HuH-7 (cell line): Measurements from ENCODE around the gene NAB2.
"Not testable (repeated sequence)": the region's sequence is repeated elsewhere in the genome, so short reads cannot be mapped to it uniquely, and the experiment has no call there.

Experiments
- DNase-seq: peaks from one replicate; pipeline ENCODE4 v3.0.0; 2011; ENCODE audit warnings: low spot score

NAB2 gene

DNA sequence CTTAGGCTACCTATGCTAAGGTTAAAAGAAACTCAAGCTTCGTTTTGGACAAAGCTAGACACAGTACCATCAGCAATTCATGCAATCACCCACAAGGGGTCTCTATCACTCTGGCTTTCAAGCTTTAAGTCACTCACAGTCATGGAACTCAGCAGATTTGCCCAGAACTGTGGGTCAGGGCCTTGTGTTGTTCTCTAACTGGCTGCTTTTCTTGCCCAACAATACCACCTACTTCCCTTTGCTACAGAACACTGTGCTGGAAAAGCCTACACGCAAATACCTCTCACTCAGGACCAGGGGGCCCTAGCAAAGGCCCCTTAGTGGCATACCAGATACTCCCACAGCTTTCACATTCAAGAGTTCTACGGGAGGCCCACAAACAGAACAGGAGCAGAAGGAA lies 19.4 kb upstream of the NAB2 start:
- DNase-seq: peak; percentile 52

DNA sequence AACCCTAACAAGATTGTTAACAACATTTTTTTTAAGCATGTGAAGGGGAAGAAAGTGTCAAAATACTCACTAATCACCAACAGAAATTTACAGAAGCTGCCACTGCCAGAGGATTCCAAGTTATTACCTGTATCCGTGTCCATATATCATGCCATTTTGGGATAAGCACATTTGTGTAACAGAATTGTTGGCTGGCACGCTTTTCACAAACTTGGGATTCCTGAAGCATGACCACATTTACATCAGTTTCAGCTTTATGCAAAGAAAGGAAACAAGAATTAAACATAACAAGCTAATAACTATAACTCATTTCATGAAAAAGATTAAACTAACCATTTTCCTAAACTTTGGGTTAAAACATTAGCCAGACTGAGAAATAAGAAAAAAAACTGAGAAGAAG lies 16.3 kb upstream of the NAB2 start:
- DNase-seq: no peak

DNA sequence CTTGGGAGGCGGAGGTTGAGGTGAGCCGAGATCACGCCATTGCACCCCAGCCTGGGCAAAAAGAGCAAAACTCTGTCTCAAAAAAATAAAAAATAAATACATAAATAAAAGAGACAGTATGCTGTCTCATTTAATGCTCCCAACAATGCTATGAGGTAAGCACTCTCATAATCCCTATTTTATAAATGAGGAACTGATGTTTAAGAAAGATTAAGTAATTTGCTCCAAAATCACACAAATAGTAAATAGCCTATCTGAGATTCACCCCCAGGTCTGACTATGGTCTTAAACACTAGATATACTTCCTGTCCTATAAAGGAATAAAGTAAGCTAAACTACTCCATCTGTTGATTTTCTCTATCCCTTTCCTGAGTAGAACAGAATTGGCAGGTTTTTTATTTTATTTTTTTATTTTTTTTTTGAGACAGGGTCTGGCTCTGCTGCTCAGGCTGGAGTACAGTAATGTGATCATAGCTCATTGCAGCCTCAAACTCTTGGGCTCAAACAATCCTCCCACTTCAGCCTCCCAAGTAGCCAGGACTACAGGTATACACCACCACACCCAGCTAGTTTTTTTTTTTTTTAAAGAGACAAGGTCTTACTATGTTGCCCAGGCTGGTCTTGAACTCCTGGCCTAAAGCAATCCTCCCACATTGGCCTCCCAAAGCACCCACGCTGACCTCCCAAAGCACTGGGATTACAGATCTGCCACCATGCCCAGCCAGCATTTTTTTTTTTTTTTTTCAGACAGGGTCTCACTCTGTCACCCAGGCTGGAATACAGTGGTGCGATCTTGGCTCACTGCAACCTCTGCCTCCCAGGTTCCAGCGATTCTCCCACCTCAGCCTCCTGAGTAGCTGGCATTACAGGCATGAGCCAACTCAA lies 15.1 kb upstream of the NAB2 start:
- DNase-seq: not testable (repeated sequence)

DNA sequence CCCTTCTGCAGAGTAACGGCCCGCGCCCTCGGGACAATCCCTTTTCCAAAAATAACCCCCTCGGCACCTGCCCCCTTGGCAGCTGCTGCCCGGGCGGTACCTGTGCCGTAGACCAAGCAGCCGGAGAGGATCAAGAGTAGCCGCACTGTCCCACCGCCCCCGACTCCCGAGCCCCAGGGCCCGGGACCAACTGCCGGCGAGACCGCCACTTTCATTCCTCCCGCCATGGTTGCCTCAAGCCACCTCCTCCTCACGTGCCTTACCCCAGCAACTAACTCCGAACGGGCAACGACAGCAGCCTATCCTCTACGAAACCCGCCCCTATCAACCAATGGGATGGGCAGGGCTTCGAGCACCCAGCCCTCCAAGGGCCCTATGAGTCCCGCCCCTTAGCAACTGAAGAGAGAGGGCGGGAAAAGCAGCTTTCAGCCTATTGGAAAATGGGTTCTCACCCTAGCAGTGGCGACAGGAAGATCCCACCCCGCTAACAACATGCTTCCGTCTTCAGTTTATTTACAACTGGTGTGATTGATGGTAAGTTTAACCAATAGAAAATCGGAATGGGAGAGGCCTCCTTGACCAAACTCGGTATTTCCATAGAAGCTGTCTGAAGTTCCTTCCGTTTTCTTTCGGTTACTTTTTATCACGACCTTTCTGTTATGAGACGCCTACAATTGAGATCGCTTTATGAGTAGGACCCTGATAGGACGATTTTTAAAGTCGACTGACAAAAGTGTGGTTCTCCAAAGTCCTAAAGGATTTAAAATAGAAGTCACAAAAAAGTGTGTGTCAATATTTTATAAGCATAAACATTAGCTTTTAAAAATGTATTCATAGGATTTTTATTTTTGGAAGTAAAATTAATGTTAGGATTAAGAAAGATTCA lies 10.2 kb upstream of the NAB2 start, which contains the start of gene NEMP1:
NEMP1 (minus strand) TSS at position 273 of the 886 bp plus-strand sequence; CDS start at position 227, 46 bp downstream.
- peak; percentile 96 for DNase-seq

DNA sequence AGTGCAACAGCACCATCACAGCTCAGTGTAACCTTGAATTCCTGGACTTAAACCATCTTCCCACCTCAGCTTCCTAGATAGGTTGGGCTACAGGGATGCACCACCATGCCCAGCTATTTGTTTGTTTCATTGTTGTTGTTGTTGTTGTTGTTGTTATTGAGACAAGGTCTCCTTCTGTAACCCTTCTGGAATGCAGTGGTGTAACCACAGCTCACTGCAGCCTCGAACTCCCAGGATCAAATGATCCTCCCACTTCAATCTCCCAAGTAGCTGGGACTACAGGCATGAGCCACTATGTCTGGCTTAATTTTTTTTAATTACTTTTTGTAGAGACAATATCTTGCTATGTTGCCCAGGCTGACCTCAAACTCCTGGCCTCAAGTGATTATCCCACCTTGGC lies 9.1 kb upstream of the NAB2 start:
- DNase-seq: no peak

DNA sequence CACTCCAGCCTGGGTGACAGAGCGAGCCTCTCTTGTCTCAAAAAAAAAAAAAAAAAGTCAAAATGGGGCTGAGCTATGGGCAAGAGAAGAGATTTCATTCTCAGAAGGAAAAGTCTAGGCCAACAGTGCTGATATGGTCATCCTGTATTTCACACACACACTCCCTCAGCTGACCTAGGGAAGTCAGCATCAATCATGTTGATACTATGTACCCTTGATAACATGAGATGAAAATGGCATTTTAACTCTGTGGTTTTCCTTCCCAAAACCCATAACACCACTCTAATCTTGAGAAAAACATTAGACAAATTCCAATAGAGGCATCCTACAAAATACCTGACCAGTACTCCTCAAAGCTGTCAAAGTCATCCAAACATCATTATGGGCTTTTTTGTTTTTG lies 8.1 kb upstream of the NAB2 start:
- no peak for DNase-seq

DNA sequence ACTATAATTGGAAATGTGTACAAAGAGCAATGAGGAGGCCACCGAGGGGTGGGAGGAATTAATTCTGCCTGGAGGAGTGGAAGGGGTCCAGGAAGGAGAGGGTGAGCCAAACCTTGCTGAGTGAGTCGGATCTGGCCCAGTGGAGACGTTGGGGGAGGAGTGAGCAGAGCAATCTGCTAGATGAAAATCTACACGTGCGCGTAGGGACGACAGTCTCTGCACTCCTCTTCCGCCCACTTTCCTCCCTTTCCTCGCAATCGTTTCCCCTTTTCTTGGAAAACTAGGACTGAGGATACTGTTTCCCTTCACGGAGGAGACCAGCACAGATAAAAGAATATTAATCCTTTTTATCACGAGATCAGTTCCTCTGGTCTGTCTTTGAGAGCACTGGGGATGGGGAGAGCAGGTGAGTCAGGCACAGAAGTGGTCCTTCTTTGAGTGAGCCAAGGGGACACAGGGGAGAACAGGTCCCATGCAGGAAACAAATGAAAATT lies 2.9 kb upstream of the NAB2 start:
- no peak for DNase-seq

DNA sequence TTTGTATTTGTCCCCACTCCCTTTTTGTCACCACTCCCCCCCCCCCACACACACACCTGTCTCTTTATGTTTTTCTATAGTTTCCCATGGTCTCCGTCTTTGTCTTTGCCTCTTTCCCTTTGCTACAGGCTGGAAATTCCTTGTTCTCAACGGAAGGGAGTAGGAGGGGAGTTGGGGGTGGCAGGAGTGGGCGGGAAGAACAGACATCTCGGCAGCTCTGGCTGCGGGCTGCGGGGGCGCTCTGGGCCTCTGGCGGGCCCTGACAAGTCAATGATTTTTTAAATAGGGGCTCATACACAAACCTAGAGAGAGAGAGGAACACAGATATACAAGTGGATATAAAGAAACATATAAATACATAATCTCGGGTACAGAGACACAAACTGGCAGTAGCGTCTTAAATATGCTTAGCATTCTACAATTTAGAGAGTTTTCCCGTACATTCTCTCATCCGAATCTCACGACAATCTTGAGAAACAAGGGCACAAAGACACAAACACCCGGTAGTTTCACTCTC lies 2.4 kb upstream of the NAB2 start:
- DNase-seq: peak; percentile 74

- DNase-seq: no peak
Measured at GRCh38 chr12:57087010-57087690, 1.8 kb upstream of the NAB2 start.

GRCh38 chr12:57087691-57088353 lies 1.1 kb upstream of the NAB2 start:
- DNase-seq: peak; percentile 72

GRCh38 chr12:57089271-57090245 lies 644 bp downstream of the NAB2 start:
- no peak for DNase-seq

GRCh38 chr12:57090490-57090889 lies 1.6 kb downstream of the NAB2 start:
- DNase-seq: no peak

- no peak for DNase-seq
Measured at GRCh38 chr12:57090924-57091637, 2.2 kb downstream of the NAB2 start.

- no peak for DNase-seq
Measured at GRCh38 chr12:57091638-57092528, 3.0 kb downstream of the NAB2 start.

DNA sequence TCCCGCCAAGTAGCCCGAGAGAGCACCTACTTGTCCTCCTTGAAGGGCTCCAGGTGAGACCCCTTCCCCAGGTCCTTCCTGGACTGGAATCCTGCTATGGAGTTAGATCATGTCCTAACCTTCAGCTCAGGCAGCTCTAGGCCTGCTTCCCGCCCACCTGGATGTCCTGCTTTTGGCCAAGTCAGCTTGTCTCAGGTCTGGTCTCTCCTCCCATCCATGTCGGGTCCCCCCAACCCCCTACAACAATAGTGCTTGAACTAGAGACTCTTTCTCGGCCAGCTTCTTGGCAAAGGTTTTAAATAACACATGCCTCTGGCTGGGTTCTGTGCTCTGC lies 3.6 kb downstream of the NAB2 start:
- no peak for DNase-seq

DNA sequence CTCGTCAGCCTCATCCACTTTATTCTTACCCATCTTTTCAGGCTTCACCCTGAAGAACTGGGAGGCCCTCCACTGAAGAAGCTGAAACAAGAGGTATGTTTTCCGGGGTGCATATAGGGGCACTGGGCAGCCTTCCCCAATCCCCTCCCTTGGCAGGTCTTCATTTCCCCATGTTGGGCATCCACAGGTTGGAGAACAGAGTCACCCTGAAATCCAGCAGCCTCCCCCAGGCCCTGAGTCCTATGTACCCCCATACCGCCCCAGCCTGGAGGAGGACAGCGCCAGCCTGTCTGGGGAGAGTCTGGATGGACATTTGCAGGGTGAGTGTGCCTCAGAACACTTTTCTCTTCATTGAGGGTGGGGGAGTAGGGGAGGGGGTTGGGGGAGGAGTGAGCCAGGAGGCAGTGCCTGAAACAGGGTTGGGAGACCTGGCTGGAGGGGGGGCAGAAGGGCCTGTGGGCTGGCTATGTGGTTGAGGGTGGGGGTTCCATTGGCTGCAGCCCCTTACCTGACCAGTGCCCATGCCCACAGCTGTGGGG lies 4.0 kb downstream of the NAB2 start:
- no peak for DNase-seq

DNA sequence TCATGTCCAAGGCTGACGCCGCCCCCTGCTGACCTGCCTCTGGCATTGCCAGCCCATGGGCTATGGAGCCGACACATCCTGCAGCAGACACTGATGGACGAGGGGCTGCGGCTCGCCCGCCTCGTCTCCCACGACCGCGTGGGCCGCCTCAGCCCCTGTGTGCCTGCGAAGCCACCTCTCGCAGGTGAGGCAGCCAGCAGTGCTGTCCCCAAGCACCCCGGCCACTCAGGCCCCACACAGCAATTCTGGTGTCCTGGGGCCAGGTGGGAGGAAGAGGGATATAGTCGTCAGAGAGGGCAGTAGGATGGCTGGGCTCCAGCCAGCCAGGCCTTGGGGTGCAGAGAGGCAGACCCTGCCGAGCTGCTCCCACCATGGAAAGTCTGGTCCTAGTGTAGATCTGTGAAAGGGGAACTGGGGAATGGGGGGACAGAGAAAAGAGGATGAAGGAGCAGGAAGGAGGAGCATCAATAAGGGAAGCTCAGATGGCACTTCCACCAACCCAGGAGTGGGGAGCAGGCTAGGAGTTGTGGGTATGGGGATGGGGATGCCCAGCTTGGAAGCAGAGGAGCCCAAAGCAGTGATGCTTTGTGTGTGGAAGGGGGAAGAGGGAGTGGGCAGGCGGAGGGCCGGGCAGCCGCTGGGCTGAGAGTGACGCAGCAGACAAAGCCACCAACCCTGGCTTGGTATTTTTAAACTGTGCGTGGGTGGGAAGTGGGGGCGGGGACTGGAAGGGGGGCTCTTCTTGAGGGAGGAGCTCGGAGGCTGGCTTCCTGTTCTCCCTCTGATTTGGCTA lies 4.7 kb downstream of the NAB2 start:
- DNase-seq: peak; percentile 80
